Measurements from ENCODE around the gene ODF2.

The ODF2 gene

DNA sequence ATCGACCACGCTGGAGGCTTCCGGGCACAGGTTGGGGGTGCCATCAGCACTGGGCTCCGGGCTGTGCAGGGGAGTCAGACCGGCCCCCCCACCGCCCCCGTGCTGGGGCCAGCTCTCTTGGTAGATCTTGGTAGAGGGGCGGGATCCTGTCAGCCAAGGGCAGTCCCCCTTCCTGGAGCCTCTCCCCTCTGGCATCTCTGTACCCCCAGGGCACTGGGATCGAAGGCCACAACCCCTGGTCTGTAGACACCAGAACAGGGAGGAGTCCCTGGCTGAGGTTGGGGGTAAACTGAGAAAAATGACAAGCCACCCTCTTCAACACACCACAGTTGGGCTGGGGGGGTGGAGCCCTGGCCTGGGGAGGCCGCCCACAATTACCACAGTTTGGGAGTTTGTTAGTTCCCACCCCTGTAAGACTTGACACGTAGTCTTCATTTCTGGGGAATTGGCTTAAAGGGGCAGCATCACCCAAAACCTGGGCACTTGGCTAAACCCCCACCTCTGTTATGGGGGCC lies 34.3 kb upstream of the ODF2 start:
- TF ChIP-seq, protein P1, sequence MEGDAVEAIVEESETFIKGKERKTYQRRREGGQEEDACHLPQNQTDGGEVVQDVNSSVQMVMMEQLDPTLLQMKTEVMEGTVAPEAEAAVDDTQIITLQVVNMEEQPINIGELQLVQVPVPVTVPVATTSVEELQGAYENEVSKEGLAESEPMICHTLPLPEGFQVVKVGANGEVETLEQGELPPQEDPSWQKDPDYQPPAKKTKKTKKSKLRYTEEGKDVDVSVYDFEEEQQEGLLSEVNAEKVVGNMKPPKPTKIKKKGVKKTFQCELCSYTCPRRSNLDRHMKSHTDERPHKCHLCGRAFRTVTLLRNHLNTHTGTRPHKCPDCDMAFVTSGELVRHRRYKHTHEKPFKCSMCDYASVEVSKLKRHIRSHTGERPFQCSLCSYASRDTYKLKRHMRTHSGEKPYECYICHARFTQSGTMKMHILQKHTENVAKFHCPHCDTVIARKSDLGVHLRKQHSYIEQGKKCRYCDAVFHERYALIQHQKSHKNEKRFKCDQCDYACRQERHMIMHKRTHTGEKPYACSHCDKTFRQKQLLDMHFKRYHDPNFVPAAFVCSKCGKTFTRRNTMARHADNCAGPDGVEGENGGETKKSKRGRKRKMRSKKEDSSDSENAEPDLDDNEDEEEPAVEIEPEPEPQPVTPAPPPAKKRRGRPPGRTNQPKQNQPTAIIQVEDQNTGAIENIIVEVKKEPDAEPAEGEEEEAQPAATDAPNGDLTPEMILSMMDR (IDR thresholded peaks at IDR 0.05), result no peak

GRCh38 chr9:128422783-128423150 lies 33.0 kb upstream of the ODF2 start:
- TF ChIP-seq, protein P1 (IDR thresholded peaks at IDR 0.05), result no peak

- TF ChIP-seq, protein P1 (IDR thresholded peaks at IDR 0.05), result no peak
Observed at GRCh38 chr9:128424268-128424780, 31.5 kb upstream of the ODF2 start.

DNA sequence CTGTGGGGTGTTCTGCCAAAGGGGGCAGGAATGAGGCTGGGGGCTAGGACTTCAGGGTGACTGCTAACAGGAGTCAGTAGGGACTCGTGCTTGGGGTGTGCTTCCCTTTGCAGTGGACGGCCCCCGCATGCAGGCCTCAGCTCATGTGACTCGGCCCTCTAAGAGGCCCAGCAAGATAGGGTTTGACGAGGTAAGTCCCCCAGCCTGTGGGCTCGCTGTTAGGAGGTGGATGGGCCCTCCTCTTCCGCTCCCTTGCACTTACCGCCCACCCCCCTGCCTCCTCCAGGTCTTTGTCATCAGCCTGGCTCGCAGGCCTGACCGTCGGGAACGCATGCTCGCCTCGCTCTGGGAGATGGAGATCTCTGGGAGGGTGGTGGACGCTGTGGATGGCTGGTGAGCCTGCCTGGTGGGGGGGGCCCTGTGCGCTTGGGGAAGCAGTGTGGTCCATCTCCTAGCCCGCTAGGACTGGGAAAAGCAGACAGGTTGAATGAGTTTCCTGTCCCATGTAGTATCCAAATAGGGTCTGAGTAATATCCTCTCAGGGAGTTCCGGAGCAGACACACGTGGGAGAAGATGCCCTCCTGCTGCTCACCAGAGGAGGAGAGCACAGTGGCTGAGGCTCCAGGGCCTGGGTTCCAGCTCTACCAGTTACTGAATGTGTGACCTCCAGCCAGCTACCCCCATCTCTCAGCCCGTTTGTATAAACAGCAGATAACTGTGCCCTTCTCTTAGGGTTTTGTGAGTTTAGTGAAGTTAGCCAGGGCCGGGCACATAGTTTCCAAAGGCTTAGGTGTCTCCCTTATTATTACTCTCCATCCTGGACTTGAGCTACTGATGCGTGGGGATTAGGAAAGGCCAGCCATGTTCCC lies 26.9 kb upstream of the ODF2 start:
- TF ChIP-seq, protein P1 (IDR thresholded peaks at IDR 0.05), result no peak

GRCh38 chr9:128429513-128430086 lies 26.2 kb upstream of the ODF2 start:
- TF ChIP-seq, protein P1 (IDR thresholded peaks at IDR 0.05), result no peak

DNA sequence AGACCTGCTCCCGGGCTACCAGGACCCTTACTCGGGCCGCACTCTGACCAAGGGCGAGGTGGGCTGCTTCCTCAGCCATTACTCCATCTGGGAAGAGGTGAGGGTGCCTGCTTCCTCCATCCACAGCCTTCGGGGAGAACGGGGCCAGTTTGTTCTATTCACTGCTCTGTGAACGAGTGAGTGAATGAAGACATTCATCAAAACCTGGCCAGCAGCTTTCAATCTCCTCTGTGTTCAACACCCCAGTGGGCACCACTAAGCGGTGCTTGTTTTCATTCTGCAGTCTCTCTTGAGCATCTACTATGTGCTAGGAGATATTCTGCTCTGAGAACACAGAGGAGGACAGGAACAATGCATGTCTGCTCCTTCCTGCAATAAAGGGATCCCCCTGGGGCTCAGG lies 24.6 kb upstream of the ODF2 start:
- TF ChIP-seq, protein P1 (IDR thresholded peaks at IDR 0.05), result no peak

GRCh38 chr9:128434340-128434739 lies 21.5 kb upstream of the ODF2 start:
- TF ChIP-seq, protein P1 (IDR thresholded peaks at IDR 0.05), result no peak
